ENCODE measurements around the gene SPTBN1.
"Not testable (repeated sequence)": the region's sequence is repeated elsewhere in the genome, so short reads cannot be mapped to it uniquely, and the experiment has no call there.

SPTBN1 gene

DNA sequence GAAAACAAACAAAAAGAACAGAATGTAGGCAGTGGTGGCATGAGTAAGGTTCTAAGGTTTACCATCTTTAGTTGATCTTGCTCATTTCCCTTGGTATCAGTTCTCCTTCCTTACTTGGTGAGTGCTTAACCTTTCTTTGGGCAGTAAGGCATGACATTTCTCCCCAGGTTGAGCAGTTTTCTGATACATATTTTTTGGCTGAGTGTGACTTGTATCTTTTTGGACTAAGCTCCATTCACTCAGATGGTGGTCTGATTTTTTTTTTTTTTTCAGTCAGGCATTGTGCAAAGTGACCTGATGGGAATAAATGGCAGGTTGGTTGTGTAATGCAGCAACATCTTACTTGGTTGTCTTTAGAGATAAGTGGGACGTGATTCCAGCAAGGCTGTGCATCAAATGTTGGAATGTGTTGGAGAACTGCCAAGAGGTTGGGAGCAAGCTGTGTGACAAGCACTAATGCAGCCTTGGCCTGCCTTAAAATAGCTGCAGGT lies 15.1 kb downstream of the SPTBN1 start:
- DNase-seq = no peak

DNA sequence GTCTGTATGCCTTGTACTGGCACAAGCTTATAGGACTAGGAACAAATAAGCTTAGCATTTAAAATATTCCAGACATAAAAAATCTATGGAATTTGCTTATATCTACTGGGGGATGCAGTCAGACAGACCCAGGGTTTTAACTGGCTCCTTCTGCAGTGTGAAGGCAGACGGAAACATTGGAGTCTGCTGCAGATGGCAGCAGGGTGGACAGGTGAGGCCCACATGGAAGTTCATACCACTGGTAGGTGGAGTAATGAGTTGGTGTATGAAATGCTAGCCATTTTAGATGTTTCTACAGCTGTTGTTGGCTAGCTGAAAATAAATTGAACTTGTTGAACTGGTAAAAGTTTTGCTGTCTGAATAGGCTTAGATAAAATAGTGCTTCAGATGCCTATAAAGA lies 17.7 kb downstream of the SPTBN1 start:
- no peak for DNase-seq

DNA sequence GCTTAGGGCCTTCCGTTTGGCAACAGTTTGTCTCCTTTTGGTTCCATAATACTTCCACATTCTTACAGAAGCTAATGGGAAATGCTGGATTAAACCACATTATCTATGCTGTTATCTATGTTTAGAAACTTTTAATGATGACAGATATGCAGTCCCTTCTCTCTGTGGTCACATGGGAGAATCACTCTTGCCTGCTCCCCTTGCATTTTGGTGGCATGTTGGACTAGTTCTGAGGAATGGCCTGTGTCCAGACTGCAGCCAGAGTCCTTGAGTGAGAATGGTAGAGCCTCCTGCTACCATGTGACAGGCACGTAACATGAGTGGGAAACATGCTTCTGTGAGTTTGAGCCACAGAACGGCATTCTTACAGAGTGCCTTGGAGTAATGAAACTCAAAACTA lies 19.2 kb downstream of the SPTBN1 start:
- no peak for DNase-seq

DNA sequence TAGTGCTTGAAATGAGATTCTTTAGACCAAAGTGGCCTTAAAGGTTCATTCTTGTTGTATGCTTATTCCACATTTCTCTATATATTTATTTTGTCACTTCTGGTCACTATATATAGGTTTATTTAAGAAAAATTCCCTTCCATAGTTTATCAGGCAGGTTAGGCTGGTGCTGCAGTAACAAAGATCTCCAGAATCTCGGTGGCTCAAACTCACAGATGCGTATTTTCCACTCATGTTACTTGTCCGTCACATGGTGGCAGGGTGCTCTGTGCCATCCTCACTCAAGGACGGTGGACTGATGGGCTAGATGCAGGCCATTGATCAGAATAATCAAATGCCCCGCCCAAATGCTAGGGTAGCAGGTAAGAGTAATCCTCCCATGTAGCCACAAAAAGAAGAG lies 19.8 kb downstream of the SPTBN1 start:
- no peak for DNase-seq

DNA sequence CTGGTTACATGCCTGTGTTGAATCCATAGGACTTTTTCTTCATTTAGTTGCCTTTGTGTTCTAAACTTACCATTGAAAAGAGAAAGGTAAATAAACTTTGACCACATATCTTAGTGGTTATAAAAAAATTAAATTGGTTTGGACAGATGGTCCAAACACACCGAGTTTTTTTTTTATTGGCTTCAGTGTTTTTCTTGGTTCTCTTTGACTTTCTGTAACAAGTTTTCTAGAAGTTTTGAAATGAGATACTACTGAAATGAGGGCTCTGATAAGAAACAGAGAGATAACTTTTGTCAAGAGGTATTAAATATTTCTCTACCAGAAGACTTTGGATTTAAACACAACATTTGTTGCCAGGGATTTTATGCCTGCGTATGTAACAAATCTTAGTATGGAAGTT lies 20.7 kb downstream of the SPTBN1 start:
- no peak for DNase-seq

DNA sequence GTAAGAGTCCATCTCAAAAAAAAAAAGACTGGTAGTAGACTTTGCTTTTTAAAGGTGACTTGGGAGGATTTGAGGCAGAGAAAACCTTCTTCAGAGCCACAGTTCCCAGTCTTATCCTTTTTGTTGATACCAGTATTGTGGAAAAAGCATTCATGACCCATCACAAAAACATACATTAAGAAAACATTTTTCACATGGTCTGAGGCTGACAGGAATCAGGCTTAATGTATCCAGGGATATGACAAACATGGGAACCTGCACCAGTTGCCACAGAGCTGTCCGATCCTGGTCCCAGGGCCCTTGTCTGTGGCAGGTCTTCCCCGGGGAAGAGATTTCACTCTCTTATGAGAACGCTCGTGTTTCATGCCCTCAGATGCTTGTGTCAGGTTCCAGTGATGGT lies 21.8 kb downstream of the SPTBN1 start:
- DNase-seq = no peak

DNA sequence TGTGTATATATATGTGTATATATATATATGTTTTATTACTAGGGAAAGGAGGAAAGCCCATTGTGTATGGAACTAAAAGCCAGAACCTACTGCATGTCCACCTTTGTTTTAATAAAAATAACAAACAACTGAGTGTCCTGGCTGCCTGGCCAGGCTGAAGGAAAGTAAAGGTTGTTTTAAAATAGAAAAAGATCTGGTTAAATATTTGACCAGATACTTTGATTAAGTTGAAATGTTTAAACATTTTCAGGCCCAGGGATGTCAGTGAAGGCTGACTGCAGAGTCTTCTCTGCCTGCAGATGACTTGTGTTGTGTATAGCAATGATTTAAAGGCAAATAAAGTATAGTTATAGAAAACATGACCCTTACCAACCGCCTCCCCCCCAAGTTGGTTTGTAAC lies 22.8 kb downstream of the SPTBN1 start:
- DNase-seq = no peak

DNA sequence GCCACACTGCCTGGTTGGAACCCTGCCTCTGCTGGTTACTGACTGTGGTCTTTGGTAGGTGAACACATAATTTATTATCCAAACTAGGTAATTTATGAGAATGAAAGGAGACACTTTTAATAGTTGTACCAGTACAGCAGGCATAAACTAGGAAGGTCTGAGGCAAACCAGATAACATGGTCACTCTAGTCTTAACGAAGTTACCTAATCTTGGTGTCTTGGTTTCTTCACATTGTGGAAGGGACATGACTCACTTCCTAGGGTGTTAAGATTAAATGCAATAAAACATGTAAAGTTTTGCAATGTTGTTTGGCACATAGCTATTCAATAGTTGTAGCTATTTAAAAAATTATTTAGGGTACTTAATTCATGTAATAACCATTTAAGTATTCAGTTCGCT lies 23.3 kb downstream of the SPTBN1 start:
- DNase-seq = no peak

DNA sequence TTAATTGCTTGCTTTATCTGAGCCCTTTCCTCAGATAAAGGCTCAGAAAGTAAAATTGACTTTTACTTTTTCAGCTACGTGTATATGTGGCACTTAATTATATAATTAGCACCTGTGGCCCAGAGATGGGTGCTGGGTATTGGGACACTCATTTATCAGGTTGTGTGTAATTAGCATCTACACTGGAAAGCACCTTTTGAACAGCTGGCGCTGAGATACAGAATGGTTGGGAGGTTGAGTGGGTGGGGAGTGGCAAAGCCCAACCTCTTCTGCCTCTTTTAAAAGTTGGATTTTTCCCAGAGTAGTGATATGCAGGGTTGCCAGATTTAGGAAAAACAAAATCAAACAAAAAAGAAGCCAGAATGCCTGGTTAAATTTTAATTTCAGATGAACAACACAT lies 23.9 kb downstream of the SPTBN1 start:
- no peak for DNase-seq

DNA sequence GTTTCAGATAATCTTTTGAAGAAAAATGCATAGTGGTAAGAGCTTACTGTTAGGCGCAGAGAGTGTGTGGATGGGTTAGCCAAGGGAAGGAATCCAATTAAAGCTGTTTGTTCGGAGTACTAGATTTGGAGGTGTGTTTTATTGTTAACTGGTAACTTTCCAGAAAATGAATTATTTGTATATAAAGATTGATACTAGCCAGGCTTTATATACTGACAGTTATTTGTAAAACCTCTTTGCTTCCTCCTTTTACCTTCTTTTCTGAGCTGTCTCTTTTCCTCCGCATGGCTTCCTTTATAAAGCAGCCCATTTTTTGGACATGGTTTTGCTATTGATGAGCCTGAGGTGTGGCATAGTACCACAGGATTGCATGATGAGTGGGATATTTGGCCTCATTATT lies 25.6 kb downstream of the SPTBN1 start:
- no peak for DNase-seq

DNA sequence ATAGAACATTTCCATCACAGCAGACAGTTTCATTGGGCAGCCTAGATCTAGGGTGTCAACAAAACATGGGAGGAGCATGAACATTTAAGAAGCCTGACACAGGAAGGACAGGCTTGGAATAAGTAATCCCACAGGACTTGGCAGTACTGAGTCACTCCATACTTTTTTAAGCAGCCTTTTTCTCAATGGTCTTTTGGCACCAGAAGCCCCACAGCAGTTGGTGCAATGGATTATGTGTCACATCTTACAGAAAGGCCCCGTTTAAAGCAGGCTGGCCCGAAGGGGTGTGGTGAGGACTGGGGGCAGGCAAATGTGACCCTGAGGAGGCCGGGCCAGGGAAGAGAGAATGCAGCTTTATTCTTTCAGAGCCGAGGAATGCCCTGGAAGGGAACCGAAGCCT lies 26.6 kb downstream of the SPTBN1 start:
- DNase-seq = no peak

DNA sequence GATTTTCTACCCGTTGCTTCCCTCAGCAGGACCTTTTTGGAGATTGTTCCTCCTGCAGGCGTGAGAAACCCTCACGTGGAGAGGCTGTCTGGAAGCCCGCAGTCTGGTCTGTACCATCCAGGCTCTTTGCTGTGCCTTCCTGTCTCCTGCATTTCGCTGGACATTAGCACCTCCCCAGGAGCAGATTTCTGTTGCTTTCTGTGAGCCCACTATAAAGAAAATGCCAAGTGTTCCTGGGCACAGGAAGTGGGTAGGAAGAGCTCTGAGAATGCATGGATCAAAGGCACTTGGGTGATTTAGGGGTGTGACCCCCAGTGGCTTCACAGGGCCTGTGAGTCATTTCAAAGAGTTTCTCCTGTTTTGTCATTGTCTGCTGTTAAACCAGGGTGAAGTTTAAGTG lies 27.3 kb downstream of the SPTBN1 start:
- DNase-seq = peak; percentile 55

DNA sequence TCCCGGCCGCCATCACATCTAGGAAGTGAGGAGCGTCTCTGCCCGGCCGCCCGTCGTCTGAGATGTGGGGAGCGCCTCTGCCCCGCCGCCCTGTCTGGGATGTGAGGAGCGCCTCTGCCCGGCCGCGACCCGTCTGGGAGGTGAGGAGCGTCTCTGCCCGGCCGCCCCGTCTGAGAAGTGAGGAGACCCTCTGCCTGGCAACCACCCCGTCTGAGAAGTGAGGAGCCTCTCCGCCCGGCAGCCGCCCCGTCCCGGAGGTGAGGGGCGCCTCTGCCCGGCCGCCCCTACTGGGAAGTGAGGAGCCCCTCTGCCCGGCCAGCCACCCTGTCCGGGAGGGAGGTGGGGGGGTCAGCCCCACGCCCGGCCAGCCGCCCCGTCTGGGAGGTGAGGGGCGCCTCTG lies 29.6 kb downstream of the SPTBN1 start:
- DNase-seq = not testable (repeated sequence)

DNA sequence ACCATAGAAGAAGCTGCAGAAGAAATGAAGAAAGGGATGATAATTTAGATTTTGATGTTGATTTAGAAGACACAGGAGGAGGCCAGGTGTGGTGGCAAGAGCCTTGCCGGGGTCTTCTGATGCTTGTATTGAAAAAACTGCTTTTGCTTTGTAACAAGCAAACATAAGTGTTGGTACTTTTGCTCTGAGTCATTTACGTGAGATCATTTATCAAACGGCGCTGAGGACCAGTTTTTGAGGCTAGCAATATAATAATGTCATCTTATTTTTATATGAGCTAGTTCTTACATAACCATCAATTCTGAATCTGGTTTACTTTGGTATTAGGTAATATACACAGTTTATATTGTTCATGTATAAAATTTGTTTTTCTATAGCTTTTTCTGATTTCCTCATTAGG lies 30.6 kb downstream of the SPTBN1 start:
- no peak for DNase-seq

DNA sequence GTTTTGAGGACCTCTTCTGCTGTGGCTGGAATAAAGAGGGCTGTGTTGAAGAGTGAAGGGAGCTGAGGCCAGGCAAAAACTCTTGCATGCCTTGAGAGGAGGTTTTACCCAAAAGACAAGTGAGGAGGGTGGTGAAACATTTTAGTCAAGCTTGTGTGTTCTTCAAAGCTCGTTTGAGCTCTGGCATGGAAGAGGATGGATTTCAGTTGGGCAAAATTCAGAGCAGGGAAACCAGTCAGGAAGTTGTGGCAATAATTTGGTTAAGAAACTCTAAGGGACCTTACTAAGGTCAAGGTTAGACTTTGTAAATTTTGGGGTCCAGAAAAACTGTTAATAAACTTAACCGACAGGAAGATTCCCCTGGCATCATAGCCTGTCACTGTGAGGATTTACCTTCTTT lies 34.7 kb downstream of the SPTBN1 start:
- DNase-seq = no peak

DNA sequence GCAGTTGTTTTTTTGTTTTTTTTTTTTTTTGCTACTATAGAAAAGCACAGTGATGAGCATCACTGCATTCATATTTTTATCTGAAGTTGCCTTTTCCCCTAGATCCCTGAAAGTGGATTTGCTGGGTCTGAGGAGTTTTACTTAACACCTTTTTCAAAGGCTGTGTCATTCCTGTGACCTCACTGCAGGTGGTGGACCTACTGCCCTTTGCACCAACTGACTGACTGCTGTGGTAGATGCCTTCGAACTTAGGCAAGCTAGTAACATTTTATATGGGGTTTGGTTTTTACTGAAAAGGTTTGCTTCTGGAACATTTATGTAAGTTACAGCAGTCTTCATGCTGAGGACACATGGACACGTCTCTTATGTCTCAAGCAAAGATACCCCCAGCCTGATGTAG lies 36.2 kb downstream of the SPTBN1 start:
- no peak for DNase-seq

DNA sequence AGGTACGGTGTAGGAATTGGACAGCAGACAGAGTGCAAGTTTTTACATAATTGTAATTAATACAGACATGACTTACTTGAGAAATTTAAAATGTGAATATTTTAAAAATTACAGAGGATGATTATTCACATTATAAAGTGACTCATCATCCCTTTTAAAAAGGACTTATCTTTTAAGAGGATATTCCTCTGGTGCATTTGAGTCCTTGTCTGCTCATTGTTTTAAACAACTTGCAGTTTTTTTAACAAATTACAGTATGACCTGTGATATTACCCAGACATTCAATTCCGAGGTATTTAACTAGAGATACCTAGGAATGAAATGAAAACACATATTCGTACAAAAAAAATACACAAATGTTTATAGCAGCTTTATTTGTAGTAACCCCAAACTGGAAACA lies 38.0 kb downstream of the SPTBN1 start:
- DNase-seq = no peak

DNA sequence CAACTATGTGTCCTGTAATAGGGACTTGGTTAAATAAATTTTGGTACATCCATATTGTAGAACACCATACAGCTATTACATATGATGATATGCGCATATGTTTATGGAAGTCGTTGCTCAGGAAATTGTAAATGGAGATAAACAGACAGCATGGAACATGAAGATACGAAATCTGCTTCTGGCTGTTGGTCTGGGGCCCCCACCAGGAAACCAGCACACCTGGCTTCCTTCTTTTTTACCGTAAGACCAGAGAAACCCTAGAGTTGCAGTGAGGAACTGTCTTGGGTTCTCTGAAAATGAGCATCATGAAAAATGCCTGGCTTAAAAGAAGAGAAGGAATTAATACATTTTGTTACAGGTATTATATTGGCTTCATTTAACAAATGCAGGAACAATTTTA lies 40.8 kb downstream of the SPTBN1 start:
- DNase-seq = no peak

DNA sequence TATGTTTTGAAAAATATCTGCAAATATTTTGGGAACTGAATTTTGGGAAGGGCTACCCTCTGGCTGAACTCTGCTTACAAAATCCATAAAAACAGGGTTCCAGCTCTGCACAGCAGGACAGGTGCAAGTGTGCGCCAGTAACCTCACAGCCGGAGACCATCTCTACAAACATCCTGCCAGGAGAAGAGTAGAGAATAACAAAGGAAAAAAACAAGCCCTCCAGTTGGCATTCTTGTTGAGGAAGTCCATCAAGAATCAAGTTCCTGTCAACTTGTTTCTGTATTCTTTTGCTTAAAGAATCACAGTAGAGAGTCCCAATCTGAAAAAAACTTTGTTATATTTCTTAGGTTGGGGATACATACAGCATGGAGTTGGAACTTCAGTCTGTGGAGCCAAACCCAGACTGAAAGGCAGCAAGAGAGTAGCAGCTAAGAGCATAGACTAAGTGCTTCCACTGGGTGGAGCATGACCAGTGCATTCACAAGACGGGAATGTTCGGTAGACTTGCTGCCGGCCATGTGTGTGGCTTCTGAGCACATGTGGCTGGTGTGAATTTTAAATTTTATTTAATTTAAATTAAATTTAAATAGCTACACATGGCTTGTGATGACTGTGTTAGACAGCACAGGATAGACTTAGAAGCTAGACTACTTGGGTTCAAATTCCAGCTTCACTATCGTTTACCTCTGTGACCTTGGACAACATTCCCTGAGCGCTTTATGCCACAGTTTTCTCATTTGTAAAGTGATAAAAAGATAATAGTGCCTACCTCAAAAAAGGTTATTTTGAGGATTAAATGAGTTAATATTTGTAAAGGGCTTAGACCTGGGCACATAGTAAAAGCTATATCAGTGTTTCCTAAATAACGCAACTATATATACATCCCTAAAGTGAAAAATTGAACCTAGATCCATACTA lies 41.9 kb downstream of the SPTBN1 start:
- DNase-seq = no peak

DNA sequence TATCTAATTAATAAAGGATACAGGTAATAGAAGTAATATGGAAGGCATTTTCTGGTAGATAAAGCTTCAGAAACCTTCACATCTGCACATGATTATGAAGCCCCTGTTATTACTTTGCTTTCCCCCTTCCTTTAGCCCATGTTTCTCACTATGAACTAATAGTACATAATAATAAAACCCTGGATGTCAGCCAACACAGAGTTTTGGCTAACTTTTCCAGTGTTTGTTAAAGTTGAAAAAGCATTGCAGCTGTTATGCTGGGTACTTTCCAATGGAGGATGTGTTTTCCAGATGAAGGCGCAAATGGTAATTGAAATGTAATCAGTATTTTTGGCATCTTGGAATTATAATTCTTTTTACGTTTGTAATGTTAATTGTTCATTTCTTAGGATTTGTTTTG lies 43.5 kb downstream of the SPTBN1 start:
- DNase-seq = no peak

DNA sequence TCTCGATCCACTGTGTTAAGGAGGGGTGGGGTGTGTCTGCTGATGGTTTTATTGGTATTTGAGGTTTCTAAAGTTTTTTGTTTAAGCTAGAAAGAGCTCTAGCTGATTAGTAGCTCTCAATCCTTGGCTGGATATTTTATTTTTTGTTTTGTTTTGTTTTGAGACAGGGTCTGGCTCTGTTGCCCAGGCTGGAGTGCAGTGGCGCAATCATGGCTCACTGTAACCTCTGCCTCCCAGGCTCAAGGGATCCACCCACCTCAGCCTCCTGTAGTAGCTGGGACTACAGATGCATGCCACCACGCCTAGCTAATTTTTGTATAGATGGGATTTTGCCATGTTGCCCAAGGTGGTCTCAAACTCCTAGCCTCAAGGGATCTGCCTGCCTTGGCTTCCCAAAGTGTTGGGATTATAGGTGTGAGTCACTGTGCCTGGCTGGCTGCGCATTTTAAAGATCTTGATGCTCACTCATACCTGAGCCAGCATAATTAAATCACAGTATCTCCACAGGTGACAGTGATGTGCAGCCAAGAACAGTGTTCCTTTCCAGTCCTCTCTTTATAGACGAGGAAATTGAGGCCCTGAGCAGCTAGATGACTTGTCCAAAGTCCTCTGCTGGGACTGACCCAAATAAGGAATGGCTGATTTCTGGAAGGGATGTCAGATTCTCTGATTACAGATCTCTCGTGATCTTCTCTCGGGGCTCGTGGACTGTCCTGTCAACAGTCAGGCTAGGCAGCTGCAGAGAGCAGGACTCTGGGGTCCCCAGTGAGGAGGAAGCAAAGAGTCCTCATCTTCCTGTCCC lies 44.5 kb downstream of the SPTBN1 start:
- no peak for DNase-seq

DNA sequence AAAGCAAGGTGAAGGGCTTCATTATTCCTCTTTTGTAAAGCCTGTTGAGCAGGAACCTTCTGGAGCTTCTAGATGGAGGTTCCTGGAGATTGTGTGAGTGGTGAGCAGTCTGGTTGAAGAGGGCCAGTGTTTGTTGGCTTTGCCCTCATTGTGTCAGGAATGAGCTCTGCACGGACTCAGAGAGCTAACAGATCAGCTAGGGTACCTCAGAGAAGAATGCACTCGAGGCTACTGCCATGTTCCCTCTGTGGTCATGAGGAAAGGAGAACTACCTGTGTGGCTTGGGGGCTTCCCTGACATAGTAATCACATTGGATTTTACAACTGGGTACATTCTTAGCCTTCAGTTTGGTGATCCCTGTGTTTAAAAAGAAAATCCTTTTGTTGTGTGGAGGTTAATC lies 46.6 kb downstream of the SPTBN1 start:
- DNase-seq = no peak

DNA sequence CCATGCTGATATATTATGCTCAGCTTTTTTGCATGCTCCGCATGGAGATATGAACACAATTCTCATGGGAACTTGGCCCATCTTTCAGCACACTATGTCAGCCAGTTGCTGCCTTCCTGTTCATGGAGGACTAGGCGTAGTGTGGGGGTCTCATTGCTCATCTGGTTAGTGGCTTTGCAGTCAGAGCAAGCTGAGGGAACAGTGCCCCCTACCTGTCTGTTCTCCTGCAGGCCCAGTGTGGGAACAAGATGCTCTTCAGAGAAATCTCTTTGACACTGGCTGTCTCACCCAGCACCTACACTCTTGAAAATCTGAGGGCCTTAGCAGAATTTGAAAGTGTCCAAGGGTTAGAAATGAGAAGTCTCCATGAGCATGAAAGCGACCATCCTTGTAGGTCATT lies 47.1 kb downstream of the SPTBN1 start:
- peak; percentile 29 for DNase-seq

DNA sequence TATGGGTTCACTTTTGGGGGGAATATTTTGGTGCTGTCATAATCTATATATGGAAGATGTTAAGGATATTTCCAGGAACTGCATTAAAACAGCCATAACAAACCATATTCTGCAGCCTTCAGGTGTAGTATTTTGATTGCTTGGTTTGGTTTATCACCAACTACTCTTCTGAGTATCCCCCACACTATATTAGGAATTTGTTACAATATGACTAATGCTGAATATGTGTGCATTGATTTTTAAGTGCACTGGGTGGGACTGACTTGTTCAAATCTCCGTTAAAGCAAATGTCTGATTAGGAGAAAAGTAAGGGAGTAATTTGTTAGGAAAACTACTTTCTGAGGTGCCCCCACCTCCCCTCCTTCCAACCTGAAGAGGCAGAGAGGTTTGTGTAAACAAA lies 47.7 kb downstream of the SPTBN1 start:
- no peak for DNase-seq
